ENCODE data around the gene PSMD13. TPM values are rescaled to one million over a fixed set of nuclear protein-coding genes. Genes with fewer than 3 reads are reported as not detected.

Gene PSMD13
- total and polyA plus RNA-seq, 2 donors (not counting 1 experiment from before 2014, with no cell fraction given), result 98.0 to 104 TPM

DNA sequence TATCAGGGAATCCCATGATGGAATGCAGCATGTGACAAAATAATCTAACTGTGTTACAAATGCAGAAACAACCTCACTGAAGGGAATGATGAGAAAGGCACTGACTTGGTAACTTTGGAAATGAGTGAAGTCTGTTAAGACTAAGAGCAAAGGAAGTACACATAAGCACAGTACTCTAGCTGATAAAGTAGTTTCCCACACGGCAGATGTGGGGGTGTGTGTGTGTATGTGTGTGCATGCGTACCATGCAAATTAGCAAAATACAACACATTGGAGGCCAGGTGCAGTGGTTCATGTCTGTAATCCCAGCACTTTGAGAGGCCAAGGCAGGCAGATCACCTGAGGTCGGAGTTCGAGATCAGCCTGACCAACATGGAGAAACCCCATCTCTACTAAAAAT is 24.8 kb downstream of the PSMD13 start:
- Mint-ChIP-seq H3K27ac (no peak overlapping the region), H3K9me3 (ENCODE audit: insufficient read depth) (peaks cover 5% of the 10 kb centered on the region), H3K27me3 (no peaks in the 10 kb centered on the region), H3K4me1 (peaks cover 31% of the 10 kb centered on the region), H3K4me3 (no peak overlapping the region)
- Histone ChIP-seq H3K4me2 (replicated peaks; ENCODE audit: low read depth, low read length, poor library complexity, severe bottlenecking) (no peak overlapping the region), H3K4me1 (ENCODE audit: control insufficient read depth in 2 of 2, insufficient read depth in 2 of 2, low read length in 2 of 2) (peaks cover 17 to 21% of the 10 kb centered on the region in 2 donors), H3K4me3 (ENCODE audit: control extremely low read depth in 1 of 5, extremely low read depth in 1 of 5, insufficient read depth in 1 of 5, low read depth in 2 of 5, low read length in 4 of 5) (no peak overlapping the region), H3K79me2 (ENCODE audit: control insufficient read depth, insufficient read depth, low read length) (no peaks in the 10 kb centered on the region), H2AFZ (ENCODE audit: insufficient read depth, low read depth, low read length, poor library complexity, severe bottlenecking) (no peak overlapping the region), H4K20me1 (ENCODE audit: control insufficient read depth, insufficient read depth, low read length, poor library complexity, severe bottlenecking) (no peaks in the 10 kb centered on the region), H3K27ac (ENCODE audit: low read length in 2 of 2) (no peak overlapping the region), H3K9ac (ENCODE audit: low read length) (no peak overlapping the region), H3K27me3 (replicated peaks in 1 of 4; ENCODE audit: control extremely low read depth in 1 of 4, control insufficient read depth in 3 of 4, insufficient read depth in 4 of 4, low read length in 3 of 4) (no peaks in the 10 kb centered on the region), H3K9me3 (ENCODE audit: control extremely low read depth in 1 of 3, control insufficient read depth in 2 of 3, insufficient read depth in 1 of 3, low read length in 2 of 3) (peaks cover 2 to 20% (median 8%) of the 10 kb centered on the region in 3 donors), H3K36me3 (replicated peaks in 1 of 2; ENCODE audit: control extremely low read depth in 1 of 2, control insufficient read depth in 1 of 2, extremely low read depth in 1 of 2, insufficient read depth in 2 of 2, low read length in 1 of 2) (no peaks in the 10 kb centered on the region)
- intact Hi-C loops (cut with micrococcal nuclease), result no loop called here
- ATAC-seq (ENCODE audit: low read depth) (no peak), DNase-seq (no peak)
- ChIA-PET CTCF (interaction anchor here (0.7 to 3.7 kb wide), 3 partner anchors 11 to 48 kb away, joined by 3 to 35 read pairs (median 3); partner anchors contain the start of gene IFITM2), POLR2A (interaction anchor here (0.6 kb wide), 1 partner anchor 34 kb away, joined by 3 read pairs; no protein-coding TSS in a partner anchor)
- TF ChIP-seq, protein P1, sequence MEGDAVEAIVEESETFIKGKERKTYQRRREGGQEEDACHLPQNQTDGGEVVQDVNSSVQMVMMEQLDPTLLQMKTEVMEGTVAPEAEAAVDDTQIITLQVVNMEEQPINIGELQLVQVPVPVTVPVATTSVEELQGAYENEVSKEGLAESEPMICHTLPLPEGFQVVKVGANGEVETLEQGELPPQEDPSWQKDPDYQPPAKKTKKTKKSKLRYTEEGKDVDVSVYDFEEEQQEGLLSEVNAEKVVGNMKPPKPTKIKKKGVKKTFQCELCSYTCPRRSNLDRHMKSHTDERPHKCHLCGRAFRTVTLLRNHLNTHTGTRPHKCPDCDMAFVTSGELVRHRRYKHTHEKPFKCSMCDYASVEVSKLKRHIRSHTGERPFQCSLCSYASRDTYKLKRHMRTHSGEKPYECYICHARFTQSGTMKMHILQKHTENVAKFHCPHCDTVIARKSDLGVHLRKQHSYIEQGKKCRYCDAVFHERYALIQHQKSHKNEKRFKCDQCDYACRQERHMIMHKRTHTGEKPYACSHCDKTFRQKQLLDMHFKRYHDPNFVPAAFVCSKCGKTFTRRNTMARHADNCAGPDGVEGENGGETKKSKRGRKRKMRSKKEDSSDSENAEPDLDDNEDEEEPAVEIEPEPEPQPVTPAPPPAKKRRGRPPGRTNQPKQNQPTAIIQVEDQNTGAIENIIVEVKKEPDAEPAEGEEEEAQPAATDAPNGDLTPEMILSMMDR (IDR thresholded peaks at IDR 0.05), result no peak
- TF ChIP-seq EZH2 (IDR thresholded peaks at IDR 0.05; ENCODE audit: borderline replicate concordance, insufficient read depth, low read depth, low read length, poor library complexity, severe bottlenecking), result no peak
- 69% methylated on average over 2 of the region's 4 CpGs for WGBS (ENCODE audit: insufficient coverage)

DNA sequence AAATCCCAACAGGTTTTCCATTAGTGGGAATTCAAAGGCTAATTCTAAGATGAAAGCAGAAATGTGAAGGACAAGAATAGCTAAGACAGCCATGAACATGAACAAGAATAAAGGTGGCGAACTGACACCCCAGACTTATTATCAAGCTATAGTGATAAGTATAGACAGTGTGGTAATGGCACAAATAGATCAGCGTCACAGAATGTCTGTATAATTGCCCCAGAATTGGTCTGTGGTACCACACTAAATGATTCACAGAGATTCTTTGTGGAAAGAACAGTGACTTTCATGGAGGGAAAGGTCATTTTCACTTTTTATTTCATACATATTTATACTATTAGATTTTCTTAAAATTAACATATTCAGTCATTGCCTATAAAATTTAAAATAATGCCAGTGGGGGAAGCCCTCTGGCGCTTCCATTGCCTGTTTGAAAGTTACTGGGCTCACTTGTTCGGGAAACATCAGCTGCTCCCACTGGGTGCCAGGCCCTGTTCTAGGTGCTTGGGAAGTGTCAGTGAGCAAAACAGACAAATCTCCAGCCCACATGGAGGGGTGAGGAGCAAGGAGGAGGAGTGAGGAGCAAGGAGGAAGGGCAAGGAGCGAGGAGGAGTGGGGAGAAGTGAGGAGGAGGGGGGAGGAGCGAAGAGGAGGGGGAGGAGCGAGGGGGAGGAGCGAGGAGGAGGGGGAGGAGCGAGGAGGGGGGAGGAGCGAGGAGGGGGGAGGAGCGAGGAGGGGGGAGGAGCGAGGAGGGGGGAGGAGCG is 30.1 kb downstream of the PSMD13 start:
- no peaks in the 10 kb centered on the region for H4K20me1 ChIP-seq (ENCODE audit: control insufficient read depth, insufficient read depth, low read length, poor library complexity, severe bottlenecking)
- H3K79me2 ChIP-seq (ENCODE audit: control insufficient read depth, insufficient read depth, low read length), result peaks cover 11% of the 10 kb centered on the region
- intact Hi-C loops (cut with micrococcal nuclease), result loop anchor here (5.0 kb wide), 1 partner anchor 40 kb away; the partner anchor contains the start of gene IFITM2
- CTCF ChIA-PET, result interaction anchor here (1.2 to 3.8 kb wide), 4 partner anchors 9 to 38 kb away, joined by 4 to 49 read pairs (median 10); no protein-coding TSS in a partner anchor
- no peaks in the 10 kb centered on the region for H3K27me3 Mint-ChIP-seq
- H3K9ac ChIP-seq (ENCODE audit: low read length), result no peak overlapping the region
- no peaks in the 10 kb centered on the region for H3K27me3 ChIP-seq (replicated peaks in 1 of 4; ENCODE audit: control extremely low read depth in 1 of 4, control insufficient read depth in 3 of 4, insufficient read depth in 4 of 4, low read length in 3 of 4)
- H3K27ac Mint-ChIP-seq, result peak overlapping the region; percentile 92
- peaks cover 25 to 32% of the 10 kb centered on the region in 2 donors for H3K4me1 ChIP-seq (ENCODE audit: control insufficient read depth in 2 of 2, insufficient read depth in 2 of 2, low read length in 2 of 2)
- peak overlapping the region; percentile 71 for H3K4me3 Mint-ChIP-seq
- WGBS (ENCODE audit: insufficient coverage), result 100% methylated on average over 2 of the region's 13 CpGs
- peak overlapping the region; percentile 30 for H3K4me2 ChIP-seq (replicated peaks; ENCODE audit: low read depth, low read length, poor library complexity, severe bottlenecking)
- DNase-seq (peak; percentile 71), ATAC-seq (ENCODE audit: low read depth) (peak; percentile 13)
- peak overlapping the region; percentile 35 to 46 for H3K27ac ChIP-seq (ENCODE audit: low read length in 2 of 2)
- POLR2A ChIA-PET, result interaction anchor here (0.6 to 3.9 kb wide), 18 partner anchors 9 to 1581 kb away, joined by 3 to 34 read pairs (median 6); partner anchors contain the start of genes BET1L, IFITM2, PGGHG and PNPLA2
- TF ChIP-seq, protein P1 (IDR thresholded peaks at IDR 0.05), result no peak
- no peak for TF ChIP-seq EZH2 (IDR thresholded peaks at IDR 0.05; ENCODE audit: borderline replicate concordance, insufficient read depth, low read depth, low read length, poor library complexity, severe bottlenecking)
- no peaks in the 10 kb centered on the region for H3K36me3 ChIP-seq (replicated peaks in 1 of 2; ENCODE audit: control extremely low read depth in 1 of 2, control insufficient read depth in 1 of 2, extremely low read depth in 1 of 2, insufficient read depth in 2 of 2, low read length in 1 of 2)
- peaks cover 0 to 22% (median 5%) of the 10 kb centered on the region in 3 donors for H3K9me3 ChIP-seq (ENCODE audit: control extremely low read depth in 1 of 3, control insufficient read depth in 2 of 3, insufficient read depth in 1 of 3, low read length in 2 of 3)
- peaks cover 38% of the 10 kb centered on the region for H3K4me1 Mint-ChIP-seq
- H3K4me3 ChIP-seq (ENCODE audit: control extremely low read depth in 1 of 5, extremely low read depth in 1 of 5, insufficient read depth in 1 of 5, low read depth in 2 of 5, low read length in 4 of 5), result no peak overlapping the region
- H3K9me3 Mint-ChIP-seq (ENCODE audit: insufficient read depth), result peaks cover 4% of the 10 kb centered on the region
- H2AFZ ChIP-seq (ENCODE audit: insufficient read depth, low read depth, low read length, poor library complexity, severe bottlenecking), result no peak overlapping the region

All from B cell (primary cell).